ENCODE data around the gene ZNF8.
"Not testable (repeated sequence)": the region's sequence is repeated elsewhere in the genome, so short reads cannot be mapped to it uniquely, and the experiment has no call there.

Gene ZNF8

DNA sequence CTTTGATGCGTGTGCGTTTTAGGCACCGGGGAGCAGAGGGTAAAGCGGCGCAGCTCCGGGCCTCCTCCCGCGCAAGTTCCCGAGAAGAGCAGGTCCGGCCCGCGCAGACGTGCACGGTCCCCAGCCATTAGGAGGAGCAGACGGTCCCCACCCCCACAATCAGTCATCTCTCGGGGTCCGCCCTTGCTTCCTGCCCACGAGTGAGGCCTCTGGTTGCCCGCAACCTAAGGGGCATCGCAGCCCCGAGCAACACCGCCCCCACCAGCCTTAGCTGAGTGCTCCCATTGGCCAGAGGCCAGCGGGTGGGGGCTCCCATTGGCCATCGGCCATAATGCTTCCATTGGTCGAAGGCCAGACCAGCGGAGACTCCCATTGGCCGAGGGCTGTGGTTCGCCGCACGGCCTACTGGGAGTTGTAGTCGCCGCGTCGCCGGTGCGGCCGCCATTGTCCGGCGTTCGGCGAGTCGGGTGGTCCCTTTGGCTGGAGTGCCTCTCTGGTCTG is at the start of gene ZNF8:
Gene ZNF8 (plus strand): TSS at position 415 of the 501 bp plus-strand sequence. CDS start 127 bp downstream, outside the sequence.
- DNase-seq = peak; percentile 95

DNA sequence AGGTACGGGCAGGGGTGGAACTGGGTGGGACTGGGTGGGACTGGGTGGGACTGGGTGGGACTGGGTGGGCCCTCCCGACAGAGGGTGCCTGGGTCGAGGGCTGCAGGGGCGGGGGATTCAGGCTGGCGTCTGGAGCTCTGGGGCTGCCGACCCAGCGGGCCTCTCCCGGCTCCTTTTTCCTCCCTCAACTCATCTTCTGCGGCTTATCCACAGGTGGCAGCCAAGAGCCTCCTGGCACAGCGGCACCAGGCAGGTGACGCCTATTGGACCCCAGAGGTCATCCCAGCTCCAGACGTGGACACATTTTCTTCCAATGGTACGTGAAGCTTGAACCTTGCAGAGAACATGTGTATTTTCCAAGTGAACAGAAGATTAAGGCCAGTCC is 49.5 kb upstream of the ZNF8 start:
- DNase-seq = peak; percentile 14

DNA sequence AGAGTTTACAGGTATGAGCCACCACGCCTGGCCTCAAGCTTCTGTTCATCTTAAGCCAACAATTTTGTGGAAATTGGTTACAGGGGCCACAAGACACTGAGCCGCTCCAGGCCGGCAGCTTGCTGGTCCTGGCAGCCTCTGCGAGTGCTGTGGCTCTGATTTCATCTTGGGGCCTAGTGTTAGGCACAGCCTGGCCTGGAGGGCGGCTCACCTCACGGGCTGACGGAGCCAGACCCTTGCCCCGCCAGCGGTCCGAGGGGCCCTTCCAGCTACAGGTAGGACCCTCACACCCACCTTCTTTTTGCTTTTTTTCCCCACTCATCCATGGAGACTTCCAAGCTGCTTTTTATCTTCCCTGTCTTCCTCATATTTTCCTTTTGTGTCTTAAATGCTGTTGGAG is 41.4 kb upstream of the ZNF8 start:
- no peak for DNase-seq

DNA sequence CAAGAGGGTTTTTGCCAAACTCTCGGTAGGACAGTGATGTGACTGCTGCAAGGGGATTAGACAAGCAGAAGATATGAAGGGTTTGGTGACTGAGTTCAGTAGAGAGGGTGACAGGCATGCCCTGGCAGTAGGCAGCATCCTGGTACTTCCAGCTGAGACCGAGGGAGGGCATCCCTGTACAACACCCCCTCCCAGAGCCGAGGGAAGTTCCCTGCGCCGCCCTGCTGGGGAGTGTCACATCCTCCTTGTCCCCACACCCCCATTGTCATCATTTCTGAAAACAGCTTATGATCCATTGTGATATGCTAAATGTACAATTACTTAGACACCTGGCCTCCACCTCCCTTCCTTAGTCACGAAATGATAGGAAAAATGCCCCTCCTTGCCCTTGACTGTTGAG is 35.4 kb upstream of the ZNF8 start:
- no peak for DNase-seq

DNA sequence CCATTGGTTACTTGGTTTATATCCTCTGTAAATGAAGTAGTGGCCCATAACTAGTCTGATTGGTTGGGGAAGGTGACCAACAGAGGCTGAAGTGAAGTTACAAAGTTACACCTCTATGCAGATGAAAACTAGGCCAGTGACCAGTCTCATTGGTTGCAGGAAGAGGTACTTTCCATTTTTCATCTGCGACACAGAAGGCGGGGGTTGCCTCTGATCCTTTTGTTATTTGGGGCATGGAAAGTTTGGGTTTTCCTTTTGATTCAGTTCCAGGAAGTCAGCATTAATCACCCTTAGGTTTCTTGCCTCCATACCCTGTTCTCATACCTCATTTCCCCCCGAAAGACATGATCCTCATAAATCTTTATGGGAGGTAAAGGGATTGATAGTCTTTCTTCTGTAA is 29.9 kb upstream of the ZNF8 start:
- DNase-seq = no peak

DNA sequence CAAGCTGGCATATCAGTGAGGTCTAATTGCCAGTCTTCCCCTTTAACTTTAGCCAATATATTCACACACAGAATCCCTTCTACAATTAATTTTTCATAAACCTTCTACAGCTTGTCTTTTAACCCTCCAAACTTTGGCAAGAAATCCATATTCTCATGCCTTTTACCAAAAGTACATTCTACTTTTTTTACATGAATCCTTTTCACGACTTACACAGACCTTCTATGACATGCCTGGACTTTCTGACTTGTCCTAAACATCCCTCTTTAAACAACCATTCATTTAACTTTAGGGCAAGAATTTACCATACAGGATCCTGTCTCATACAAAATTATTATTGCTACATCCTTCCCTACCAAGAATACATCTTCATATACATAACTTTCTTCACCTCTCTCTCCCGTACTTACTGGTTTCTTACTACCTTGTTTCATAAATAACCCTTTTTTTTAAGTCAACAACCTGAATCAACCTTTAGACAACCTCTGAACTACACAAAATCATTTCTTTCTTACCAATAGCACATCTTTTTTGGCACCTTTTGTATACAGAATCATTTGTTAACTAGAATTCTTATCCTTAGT is 26.6 kb upstream of the ZNF8 start:
- no peak for DNase-seq

DNA sequence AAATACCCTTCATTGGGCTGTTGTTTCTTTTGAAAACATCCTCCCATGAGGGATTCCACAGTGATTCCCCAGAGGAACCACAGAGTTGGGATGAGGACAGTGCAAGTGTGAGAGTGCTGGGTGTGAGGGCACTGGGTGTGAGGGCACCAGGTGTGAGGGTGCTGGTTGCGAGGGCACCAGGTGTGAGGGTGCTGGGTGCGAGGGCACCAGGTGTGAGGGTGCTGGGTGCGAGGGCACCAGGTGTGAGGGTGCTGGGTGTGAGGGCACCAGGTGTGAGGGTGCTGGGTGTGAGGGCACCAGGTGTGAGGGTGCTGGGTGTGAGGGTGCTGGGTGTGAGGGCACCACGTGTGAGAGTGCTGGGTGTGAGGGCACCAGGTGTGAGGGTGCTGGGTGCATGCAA is 20.5 kb upstream of the ZNF8 start:
- not testable (repeated sequence) for DNase-seq

DNA sequence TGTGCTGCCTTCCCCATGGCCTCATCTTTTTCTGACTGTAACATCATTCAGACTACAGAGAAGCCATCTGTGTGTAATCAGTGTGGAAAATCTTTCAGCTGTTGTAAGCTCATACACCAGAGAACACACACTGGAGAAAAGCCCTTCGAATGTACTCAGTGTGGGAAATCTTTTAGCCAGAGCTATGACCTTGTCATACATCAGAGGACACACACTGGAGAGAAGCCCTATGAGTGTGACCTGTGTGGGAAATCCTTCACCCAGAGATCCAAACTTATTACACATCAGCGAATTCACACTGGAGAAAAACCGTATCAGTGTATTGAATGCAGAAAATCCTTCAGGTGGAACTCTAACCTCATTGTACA is 17.2 kb upstream of the ZNF8 start:
- DNase-seq = no peak

DNA sequence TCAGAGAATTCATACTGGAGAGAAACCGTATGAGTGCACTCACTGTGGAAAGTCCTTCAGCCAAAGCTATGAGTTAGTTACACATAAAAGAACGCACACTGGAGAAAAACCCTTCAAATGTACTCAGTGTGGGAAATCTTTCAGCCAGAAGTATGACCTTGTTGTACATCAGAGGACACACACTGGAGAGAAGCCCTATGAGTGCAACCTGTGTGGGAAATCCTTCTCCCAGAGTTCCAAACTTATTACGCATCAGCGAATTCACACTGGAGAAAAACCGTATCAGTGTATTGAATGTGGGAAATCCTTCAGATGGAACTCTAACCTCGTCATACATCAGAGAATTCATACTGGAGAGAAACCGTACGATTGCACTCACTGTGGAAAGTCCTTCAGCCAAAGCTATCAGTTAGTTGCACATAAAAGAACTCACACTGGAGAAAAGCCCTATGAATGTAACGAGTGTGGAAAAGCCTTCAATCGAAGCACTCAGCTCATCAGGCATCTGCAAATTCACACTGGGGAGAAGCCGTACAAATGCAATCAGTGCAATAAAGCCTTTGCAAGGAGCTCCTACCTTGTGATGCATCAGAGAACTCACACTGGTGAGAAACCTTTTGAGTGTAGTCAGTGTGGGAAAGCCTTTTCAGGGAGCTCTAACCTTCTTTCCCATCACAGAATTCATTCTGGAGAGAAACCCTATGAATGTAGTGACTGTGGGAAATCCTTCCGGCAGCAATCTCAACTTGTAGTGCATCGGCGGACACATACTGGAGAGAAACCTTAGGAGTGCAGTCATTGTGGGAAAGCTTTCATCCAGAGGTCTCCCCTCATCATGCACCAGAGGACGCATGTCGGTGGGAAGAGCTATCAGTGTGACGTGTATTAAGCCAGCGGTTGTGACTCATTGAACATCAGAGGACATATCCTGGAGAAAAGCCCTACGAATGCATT is 16.5 kb upstream of the ZNF8 start:
- no peak for DNase-seq

DNA sequence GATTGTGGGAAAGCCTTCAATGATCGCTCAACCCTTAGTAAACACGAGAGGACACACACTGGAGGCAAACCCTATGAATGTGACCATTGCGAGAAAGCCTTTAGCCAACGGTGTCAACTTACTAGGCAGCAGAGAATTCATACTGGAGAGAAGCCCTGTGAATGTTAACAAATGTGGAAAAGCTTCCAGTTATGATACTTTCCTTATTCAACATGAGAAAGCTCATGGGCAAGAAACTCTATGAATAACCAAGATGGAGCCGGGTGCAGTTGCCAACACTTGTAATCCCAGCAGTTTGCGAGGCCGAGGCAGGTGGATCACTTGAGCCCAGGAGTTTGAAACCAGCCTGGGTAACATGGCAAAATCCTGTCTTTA is 15.8 kb upstream of the ZNF8 start:
- no peak for DNase-seq

DNA sequence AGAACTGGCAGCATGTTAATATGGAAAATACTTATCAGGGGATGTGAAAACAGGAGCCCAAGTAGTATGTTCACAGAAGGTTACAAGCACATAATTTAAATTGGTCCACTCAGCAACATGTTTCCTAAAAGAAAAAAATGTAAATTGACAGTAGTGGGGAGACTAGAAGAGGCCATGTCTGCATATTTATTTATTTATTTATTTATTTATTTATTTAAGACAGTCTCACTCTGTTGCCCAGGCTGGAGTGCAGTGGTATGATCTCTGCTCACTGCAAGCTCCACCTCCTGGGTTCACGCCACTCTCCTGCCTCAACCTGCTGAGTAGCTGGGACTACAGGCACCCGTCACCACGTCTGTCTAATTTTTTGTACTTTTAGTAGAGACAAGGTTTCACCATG is 13.7 kb upstream of the ZNF8 start:
- DNase-seq = no peak

DNA sequence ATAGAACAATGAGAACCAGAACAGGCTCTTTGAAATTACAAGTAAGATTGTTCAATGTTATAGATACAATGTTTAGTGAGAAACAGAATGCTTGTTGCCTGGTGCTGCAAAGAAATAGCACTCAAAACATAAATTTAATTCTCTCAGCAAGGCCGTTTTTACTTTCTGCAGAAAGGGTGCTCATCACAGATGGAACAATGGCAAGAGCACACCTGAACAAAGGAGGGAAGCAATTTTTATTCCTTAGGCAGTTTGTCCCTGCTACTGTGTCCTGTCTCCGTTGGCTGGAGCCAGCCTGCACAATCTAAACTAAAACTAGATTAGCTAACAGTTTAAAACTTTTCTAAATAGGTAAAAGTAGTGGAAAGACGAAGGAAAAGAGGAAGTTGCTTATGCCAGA is 10.4 kb upstream of the ZNF8 start:
- no peak for DNase-seq

DNA sequence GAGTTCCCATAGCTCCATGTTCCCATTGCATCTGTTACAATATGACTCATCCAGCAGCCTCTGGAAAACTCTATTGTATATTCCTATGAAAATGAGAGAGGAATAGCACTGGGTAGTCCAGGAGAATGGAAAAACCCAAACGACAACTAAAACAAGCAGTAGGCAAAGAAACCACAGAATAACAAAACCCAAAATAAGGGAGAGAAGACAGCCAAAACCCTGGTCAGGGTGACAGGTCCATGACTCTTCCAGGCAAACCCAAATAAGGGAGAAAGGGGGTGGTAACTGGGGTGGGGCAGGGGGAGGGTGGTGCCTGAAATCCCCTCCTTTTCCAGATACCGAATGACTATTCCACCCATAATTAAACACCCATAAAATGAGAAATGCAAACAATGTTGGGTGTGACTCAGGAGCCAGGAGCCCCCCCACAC is 4.0 kb upstream of the ZNF8 start:
- DNase-seq = no peak

DNA sequence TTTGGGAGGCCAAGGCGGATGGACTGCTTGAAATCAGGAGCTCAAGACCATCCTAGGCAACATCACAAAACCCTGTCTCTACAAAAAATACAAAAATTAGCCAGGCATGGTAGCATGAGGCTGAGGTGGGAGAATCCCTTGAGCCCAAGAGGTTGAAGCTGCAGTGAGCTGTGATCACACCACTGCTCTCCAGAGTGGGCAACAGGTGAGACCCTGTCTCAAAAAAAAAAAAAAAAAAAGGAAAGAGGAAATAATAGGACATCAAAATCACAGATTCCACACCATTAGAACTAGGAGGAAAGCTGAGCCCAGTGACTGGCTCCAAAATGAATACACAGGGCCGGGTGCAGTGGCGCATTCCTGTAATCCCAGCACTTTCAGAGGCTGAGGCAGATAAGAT is 3.2 kb upstream of the ZNF8 start:
- no peak for DNase-seq

DNA sequence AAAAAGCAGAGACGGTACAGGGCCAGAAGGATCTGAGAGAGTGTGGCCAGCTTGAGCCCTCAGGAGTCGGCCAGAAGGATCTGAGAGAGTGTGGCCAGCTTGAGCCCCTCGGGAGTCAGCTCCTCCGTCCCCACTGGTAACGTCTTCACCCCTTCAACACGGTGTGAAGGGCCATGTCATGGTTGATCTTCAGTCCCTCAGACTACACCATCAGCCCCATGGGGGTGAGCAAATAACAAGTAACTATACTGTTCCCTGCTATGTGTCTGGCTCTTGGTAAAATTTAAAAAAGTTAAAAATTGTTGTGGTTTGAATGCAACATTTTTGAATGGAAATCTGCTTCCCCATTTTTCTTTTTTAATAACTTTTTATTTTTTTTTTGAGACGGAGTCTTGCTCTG is 1.6 kb upstream of the ZNF8 start:
- DNase-seq = no peak

DNA sequence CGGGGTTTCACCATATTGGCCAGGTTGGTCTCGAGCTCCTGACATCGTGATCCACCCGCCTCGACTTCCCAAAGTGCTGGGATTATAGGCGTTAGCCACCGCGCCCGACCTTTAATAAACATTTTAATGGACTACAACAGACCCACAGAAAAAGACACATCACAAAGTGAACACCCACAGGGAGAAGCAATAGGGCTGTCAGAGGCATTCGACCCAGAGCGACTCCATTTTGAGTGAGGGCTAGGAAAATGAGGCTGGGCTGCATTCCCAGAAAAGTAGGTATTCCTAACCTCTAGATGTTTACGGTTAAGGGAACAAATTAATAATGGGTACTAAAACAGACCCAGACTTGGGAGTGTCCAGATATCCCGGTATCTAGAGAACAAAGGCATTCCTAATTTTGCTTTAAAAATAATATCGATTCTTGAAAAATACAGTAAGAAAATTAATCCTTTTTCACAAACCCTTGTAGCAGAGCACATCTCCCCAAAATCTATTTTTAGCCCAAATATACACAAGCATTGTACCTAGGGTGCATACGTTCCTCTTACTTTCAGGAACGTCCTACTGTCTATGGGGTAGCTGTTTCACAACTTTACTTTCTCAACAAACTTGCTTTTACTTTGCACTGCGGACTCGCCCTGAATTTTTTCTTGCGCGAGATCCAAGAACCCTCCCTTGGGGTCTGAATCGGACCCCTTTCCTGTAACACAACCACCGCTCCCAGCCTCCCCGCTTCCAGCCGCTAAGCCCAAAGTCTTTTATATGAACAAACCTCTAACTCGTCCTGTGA is 811 bp upstream of the ZNF8 start:
- DNase-seq = no peak

DNA sequence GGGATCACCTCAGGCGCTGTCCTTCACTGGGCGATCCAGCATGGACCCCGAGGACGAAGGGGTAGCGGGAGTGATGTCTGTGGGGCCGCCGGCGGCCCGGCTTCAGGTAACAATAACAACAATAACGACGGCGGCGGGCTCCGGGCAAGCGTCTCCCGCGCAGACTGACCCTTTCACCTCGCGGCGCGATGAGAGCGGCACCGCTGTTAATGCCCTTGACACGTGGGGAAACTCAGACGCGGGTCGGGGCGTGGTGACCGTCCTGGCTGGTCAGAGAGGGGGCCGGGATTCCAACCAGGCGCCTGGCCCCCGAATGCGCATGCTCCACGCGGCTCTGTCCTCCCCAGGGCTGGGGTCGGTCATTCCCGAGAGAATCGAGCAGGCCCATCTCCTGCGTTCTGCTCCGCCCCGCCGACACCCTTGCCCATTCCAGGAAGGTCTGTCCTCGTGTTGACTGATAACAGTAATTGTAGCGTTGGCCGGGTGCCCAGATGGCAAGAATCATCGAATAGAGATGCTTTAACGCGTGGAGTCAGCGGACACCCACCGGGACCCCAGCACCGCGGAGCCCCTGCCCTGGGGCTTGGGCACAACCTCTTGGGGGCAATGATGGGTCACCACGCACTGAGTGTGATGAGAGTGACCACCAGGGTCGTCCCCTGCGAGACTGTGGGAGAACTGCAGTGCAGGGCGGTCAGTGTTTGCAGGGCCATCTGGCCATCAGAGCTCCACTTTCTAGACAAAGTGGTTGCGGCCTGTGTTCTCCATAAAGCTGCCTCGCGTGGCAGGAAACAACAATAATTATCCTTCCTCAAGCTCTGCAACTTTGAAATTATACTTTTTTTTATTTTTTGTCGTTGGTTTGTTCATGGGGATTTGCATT is 528 bp downstream of the ZNF8 start:
- peak; percentile 45 for DNase-seq

DNA sequence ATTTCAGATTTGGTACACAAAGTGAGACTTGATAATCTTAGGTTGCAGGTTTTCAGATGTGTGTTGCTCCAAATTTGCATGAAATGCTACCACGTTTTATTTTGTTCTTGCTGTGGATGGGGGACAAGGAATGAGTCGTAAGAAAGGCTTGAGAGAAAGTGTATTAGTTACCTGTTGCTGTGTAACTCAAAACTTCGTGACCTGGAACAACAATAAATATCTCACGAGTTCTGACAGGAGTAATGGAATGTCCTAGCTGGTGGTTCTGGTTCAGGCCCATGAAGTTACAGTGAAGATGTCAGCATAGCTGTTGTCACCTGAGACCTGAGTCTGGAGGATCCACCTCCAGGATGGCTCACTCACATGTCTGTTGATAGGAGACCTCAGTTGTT is 1.2 kb downstream of the ZNF8 start:
- DNase-seq = no peak

DNA sequence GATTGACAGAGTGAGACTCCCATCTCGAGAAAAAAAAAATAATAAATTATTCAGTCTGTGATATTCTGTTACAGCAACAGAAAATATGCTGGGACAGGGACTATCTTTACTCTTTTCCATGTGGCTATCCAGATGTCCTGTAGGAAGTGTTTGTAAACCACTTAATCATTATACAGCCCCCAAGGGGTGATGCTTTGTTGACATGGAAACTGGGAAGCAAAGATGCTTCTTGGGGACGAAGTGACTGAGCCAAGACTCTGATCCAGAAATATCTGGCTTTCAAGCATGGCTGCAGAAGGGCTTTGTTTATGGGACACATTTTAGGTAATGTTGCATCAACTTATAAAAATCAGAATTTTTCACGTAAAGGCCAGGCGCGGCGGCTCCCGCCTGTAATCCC is 5.4 kb downstream of the ZNF8 start:
- DNase-seq = no peak

DNA sequence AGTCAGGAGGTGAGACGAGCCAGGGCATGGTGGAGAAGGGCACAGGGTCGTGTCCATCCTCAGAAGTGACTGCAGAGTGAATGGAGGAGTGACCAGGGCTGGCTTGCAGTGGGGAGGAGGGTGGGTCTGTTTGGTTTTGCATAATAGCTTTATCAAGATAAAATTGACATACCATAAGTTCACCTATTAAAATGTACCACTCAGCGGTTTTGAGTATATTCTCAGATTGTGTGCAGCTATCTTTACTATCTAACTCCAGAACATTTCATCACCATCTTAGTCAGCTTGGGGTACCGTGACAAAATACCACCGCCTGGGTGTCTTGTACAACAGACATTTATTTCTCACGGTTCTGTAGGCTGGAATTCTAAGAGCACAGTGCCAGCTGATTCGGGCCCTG is 13.2 kb downstream of the ZNF8 start:
- no peak for DNase-seq

DNA sequence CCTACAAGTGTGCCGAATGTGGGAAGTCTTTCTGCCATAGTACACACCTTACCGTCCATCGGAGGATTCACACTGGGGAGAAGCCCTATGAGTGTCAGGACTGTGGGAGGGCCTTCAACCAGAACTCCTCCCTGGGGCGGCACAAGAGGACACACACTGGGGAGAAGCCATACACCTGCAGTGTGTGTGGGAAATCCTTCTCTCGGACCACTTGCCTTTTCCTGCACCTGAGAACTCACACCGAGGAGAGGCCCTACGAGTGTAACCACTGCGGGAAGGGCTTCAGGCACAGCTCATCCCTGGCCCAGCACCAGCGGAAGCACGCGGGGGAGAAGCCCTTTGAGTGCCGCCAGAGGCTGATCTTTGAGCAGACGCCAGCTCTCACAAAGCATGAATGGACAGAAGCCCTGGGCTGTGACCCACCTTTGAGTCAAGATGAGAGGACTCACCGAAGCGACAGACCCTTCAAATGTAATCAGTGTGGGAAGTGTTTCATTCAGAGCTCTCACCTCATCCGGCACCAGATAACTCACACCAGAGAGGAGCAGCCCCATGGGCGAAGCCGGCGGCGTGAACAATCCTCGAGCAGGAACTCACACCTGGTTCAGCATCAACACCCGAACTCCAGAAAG is 16.1 kb downstream of the ZNF8 start:
- no peak for DNase-seq

DNA sequence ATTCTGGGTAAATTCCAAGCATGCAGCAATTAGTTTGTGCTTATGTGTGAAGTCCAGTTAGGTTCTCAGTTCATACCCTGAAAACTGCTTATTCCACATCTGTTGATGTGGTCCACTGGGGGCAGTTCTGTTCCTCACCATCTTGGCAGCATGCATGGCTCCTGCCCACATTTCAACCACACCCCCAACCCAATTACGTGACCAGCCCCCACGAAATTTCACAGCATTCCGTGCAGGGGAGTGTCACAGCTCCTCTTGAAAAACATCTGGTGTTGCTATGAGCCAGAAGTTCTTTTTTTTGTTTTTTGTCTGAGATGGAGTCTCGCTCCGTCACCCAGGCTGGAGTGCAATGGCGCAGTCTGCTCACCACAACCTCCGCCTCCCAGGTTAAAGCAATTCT is 17.3 kb downstream of the ZNF8 start:
- DNase-seq = no peak
